RPMI8226 (cell line): ENCODE measurements around the gene RAD51AP2.
"Not testable (repeated sequence)": the region's sequence is repeated elsewhere in the genome, so short reads cannot be mapped to it uniquely, and the experiment has no call there.

Source experiments
- DNase-seq: peaks from one replicate; pipeline ENCODE4 v3.0.0-alpha.2; 2015

Gene RAD51AP2

DNA sequence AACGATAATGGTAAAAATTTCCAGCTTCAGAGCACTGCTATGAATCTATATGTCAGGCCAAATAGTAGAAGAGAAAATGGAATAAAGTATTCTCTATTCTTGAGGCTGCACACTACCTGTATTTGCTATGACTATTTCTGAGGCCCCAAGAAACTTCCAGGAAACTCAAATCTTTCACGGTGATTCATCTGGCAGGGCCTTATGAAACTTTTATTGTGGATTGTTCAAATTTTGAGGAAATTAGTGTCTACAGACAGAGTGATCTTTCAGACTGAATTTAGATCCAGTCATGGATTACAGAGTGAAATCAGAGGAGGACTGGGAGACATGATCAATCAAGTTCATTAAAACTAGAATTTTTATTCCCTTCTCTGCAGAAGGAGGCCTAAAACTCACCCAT is 18.2 kb upstream of the RAD51AP2 start:
- no peak for DNase-seq

DNA sequence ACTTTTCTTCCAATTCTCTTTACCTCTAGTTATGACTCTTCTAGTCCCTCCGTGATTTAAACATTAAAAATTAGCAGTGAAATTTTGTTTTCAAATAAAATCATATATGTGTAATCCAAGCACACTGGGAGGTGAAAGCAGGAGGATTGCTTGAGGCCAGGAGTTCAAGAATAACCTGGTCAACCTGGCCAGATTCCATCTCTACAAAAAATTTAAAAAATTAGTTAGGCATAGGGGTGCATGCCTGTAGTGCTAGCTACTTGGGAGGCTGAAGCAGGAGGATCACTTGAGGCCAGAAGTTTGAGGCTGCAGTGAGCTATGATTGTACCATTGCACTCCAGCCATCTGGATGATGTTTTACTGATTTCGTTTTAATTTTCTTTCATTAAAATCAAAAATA is 15.3 kb upstream of the RAD51AP2 start:
- no peak for DNase-seq

DNA sequence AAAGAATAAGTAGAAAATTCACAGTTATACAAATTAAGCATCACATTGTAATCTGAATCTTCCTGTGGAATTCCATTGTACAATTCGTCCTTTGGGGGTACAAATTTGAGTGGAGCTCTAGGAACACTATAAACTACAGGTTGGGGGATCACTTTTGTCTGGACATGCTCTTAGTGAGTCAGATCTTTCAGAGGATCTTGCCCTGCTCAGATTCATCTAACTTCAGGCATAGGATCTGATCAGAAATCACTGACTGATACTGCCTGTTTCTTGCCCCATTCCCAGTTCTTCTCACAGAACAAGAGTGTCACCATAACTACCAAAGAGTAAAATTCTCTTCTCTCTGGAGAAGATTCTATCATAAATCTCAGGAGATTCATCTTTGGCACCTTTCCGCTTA is 11.5 kb upstream of the RAD51AP2 start:
- no peak for DNase-seq

DNA sequence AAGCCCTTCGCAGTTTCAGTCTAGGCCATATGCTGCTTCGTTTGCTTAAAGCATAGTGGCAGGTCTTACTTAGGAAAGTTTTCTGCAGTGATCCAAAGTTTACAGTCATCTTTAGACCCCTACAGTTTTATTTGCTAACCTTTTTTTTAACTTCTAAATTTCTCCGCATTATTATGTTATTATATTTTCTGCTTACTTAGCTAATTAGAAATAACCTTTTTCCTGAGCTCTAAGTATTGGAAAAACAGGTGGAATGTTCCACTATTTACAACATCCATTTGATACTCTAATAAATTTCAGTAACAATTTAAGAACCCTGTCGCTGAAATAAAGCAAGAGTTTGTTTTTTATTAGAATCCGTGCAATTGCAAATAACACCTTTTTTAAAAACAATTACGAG is 4.1 kb upstream of the RAD51AP2 start:
- no peak for DNase-seq

DNA sequence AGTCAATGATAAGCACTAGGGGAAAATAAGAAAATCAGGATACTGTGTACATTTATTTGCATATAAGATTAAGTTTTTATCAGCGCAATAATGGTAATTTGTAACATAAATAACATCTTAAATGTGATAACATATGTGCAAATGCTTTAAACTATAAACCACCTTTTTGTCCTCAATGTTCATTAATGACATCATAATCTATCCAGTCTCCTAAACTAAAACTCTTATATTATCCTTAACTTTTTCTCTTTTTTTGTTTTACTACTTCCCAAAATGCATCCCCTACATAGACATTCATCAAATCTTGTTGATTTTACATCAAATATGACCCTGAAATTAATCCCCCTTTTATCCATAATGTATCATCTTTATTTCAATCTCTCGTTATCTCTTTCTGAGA is 3.4 kb upstream of the RAD51AP2 start:
- DNase-seq = no peak

DNA sequence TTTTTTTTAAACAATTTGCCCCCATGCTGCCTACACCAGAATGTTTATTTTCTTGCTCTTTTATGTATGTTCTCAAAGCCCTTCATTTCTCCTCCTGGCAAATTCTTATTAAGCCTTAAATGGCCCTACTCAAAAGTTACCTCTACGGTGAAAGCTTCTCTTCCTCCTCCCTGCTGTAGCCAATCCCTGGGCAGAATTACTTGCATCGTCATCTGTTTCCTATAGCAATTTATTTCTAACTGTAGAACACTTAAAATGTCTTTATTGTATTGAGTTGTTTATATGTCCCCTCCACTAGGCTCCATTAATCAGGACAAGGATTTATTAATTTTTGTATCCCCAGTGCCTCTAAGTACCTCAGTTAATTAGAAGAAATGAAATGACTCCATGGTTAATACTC is 2.5 kb upstream of the RAD51AP2 start:
- no peak for DNase-seq

DNA sequence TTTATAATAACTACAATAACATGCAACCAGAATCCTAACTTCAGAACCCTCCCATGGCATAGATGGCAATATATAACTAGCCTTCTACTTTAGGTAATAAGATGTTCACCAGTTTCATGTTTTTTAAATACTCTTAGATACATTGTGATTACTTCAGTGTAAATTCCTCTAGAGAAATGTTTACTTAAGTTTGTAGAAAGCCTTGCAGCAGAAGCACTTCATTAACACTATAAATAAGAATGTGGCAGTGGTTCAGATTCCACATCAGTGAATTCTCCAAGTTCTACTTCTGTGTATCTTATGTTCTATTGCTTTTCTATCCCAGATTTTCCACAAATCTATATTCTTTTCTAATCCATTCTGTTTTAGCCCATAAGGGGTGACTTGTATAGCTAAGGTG is 1.2 kb upstream of the RAD51AP2 start:
- no peak for DNase-seq

DNA sequence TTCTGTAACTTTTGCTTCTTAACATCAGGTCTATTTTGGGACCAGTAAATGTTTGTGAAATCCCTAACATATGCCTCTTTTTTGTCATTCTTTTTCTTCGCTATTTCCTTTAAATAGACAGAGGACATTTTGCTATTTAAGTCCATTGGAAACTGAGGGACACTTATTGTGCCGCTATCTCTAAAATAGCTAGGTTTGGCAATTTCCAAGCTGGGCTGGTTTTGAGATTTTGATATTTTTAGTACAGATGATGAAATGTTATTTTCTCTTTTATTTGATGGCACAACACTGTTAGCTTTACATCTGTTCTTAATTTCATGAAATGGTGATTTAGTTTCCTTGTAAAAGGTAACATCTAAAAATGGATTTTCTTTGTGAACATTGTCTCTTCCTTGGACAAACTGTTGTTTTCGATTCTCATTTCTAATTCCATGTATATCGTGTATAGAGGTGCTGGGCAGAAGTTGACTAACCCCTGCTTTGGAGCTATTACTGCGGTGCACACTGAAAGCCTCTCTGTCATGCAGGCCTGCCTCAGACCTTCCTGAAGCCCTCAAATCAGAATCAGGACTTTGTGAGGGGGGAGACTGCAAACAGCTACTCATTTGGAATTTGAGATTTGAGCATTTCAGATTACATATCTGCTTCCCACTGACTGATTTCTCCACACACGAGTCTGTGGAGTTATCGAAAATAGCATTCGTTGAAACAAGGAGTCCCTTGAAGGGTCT is 594 bp downstream of the RAD51AP2 start:
- no peak for DNase-seq

DNA sequence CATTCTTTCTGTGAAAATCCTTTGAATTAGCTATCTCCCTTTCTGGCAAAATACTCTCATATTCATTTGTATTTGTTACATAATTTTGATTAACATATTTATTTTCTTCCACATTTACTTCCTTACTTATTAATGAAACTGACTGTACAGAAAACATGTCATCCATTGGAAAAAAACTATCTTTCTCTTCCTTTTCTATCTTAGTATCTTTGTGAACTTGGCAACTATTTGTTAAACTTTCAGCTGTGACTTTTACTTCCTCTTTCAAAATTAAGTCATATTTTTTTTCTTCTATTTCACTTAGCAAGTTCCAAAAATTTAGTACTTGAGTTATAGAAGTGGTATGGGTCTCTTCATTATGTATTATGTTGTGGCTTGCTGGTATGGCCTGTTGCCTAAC is 2.6 kb downstream of the RAD51AP2 start:
- no peak for DNase-seq

DNA sequence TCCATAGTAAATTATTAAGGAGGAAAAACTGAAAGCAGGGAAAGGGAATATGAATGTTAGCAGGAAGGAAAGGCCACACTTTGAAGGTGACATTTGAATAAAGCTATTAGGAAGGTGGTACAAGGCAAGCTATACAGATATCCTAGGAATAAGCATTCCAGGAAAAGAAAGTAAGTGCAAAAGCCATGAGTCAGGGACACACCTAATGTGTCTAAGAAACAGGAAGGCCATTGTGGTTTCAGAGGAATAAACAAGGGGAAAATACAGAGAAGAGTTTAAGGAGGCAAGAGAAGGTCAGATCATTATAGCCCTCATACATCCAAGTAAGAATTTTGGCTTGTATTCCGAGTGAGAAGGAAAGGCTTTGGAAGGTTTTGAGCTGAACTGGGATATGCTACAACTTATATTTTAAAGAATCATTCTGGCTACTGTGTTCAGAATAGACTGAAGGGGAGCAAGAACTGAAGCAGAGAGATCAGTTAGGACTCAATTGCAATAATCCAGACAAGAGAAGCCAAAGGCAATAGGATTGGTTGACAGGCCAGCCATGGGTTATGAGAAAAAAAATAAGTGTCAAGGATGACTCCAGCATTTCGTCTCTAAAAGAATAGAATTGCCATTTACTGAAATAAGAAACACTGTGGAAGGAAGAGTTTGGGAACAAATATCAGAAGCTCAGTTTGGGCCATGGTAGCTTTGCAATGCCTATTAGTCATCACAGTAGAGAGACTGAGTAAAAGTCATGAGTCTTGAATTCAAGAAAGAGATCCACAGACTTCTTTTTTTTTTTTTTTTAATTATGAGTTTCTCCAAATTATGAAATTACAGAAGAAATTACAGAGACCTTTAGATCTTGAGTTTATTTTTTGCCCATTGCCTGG is 11.3 kb downstream of the RAD51AP2 start:
- no peak for DNase-seq

DNA sequence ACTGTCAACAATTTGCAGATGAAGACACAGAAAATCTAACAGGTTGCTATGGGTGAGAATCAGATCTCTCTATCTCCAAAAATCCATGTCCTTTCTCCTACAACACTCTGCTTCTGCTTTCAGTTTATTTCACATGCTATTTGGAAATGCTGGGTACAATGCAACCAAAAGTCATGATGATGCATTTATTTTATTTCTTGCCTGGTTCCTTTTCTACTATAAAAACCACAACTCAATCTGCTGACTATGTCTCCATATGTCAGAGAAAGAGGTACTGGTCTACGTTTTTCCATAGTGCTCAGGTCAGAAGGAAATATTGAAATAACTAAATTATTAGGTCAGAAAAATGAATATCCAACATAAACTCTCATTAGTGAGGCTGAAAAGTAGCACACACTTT is 20.5 kb downstream of the RAD51AP2 start:
- DNase-seq = peak; percentile 7

DNA sequence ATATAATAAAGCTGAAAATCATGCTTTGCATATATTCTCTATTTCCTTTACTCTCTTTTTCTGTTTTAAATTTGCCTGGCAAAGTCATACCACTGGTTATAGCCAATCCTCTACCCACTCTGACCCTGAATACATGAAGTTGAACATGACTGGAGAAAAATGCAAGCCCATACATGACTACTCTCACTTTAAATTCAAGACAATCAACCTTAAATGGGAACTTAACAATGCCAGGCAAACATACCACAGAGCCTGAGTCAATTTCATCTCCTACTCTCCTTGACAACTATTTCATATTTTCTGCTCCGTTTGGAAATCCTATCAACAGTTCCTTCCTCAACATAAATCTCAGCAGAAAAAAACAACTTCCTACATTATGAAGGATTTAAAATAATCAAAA is 22.6 kb downstream of the RAD51AP2 start:
- no peak for DNase-seq

DNA sequence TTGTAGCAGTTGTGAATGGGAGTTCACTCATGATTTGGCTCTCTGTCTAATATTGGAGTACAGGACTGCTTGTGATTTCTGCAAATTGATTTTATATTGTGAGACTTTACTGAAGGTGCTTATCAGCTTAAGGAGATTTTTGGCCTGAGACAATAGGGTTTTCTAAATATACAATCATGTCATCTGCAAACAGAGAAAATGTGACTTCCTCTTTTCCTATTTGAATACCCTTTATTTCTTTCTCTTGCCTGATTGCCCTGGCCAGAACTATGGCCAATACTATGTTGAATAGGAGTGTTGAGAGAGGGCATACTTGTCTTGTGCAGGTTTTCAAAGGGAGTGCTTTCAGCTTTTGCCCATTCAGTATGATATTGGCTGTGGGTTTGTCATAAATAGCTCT is 28.1 kb downstream of the RAD51AP2 start:
- DNase-seq = not testable (repeated sequence)

DNA sequence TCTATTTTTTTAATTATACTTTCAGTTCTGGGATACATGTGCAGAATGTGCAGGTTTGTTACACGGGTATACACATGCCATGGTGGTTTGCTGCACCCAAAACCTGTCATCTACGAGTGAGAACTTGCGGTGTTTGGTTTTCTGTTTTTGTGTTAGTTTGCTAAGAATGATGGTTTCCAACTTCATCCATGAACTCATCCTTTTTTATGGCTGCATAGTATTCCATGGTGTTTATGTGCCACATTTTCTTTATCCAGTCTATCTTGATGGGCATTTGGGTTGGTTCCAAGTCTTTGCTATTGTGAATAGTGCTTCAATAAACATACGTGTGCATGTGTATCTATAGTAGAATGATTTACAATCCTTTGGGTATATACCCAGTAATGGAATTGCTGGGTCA is 29.6 kb downstream of the RAD51AP2 start:
- DNase-seq = not testable (repeated sequence)

DNA sequence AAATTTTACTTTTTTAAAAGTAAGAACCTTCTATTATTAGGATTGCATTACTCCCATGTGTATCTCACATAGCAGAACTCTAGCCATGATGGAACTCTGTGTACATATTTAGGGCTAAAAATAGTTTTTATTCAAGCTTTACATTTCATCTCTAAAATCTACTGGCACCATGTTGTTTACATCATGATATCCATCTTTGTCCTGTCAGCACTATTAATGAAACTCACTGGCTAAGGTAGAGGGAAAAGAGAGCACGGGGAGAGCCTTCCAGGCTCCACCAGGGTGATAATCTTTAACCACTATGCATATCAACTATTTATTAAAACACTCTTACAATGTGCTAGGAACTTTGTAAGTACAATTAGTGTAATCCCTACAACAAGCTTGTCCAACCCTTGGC is 34.7 kb downstream of the RAD51AP2 start:
- no peak for DNase-seq

DNA sequence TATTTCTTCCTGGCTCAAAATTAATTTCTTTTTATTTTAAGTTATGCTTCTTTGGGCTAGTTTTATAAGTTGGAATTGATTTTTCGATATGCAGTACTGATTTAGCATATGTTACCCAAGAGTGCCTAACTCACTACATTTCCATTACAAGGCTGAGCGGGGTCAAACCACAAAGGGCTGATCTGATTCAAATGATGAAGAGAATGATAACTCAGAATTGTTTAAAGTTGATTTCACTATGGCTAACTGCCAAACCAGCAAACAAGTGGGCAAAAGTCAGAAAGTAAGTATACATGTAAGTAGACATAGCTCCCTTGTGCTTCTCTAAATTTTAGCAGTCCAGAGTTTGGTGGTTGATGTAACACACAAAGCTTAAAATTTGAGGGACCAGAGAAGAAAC is 35.6 kb downstream of the RAD51AP2 start:
- no peak for DNase-seq

DNA sequence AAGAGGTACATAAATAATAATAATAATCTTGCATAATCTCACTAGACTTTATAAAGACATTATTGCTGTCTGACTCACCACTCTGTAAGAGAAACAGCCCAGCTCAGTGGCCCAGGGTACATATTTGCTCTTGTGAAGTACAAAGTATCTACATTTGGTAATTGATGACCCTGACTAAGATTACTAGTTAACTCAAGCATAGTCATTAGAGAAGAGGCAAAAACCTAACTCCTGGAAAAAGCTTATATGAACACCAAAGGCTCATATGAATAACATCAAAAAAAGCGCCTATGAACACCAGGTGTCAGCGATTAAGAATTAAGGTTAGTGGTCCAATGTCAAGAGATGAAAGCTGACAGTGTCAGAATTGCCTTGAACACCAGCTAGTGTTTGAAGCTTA is 38.4 kb downstream of the RAD51AP2 start:
- no peak for DNase-seq

DNA sequence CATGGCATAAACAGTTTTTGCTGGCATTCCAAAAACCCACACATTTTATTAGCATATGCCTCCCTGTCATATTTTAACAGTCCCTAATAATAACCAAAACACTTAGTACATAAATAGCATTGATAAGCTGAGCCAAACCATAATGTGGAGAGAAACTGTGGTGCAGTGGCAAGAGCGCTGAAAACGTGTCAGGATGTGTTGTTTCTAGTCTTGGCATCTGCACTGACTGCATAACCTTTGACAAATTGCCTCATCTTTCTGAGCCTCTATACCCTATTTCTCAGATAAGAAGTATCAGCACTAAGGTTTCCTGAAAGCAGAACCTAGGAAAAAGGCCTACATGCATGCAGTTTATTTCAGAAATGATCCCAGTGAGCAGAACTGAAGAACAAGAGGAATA is 41.4 kb downstream of the RAD51AP2 start:
- DNase-seq = no peak

DNA sequence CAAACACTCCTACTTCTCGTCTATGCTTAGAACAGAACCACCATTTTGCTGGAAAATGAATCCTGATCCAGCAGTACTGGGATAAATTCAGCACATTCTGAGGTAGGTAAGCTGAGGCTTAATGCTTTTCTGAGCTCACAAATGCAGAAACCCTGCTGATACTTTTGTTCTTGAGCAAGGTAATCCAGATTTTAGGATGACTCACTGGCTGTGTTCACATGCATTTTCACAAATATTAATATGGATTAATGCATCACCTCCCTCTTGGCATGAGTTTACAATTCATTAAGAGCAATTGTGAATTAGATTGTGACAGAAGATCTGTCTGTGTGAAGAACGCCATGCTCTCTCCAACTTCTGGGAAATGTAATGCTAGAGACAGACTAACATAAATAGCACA is 42.2 kb downstream of the RAD51AP2 start:
- DNase-seq = no peak

DNA sequence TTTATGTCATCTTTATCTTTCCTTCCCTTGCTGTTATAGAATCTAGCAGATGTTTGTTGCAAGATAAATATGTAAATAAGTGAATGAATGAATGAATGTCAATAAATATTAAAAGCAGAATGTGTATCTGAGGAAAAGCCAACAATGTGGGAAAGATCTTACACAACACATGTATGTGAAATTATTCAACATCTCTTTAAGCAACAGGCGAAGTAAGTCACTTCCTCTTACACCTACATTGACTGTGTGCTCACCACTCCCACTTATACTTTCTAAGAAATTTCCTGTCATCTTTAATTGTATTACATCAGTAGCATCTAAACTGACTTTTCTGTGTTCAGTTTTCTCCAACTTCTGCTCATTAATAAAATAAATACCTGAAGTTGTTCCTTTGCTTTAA is 43.0 kb downstream of the RAD51AP2 start:
- no peak for DNase-seq

DNA sequence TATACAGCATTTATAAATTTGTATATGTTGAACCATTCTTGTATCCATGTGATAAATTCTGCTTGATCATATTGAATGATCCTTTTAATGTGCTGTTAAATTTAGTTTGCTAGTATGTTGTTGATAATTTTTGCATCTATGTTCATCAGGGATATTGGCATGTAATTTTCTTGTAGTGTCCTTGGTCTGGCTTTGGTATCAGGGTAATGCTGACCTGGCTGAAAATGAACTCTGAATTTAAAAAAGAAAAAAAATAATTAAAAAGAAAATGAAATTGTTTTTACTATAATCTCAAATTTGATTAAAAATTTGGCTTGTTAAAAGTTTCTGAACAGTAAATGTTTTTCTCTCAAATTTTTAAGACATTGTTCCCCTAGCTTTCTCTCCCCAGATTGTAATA is 46.3 kb downstream of the RAD51AP2 start:
- DNase-seq = no peak

DNA sequence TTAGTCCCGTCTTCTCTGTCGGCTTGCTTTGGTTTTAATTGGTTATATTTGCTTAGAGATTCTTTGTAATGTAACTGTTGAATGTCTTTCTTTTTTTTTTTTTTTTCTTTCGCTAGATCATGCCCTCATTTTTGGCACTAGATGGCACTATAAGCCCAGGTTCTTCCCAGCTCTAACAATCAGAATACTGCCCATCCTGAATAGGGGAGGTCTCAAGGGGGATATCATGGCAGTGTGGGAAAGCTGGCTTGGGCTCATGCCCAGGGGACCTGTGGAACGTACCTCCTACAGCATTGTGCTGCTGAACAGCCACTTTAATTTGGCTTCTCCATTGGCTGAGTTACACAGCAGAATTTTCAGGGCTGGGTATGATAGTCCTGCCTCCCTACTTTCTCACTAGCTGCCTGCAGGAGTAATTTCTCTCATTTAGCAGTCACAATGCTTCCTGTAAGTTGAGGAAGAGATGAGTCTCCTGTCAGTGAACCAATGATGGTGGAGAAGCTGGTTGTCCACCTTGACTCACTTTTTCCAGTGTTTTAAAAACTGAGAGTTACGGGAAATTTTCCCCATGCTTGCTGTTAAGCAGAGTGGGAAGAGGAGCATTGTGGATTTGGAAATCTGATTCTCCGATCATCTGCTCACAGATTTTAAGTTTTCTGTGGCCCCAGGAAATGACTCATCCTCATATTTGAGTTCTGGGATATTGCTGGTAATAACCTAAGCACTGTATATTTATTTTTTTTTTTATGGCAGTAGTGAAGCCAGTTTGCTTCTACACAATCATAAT is 47.2 kb downstream of the RAD51AP2 start:
- peak; percentile 22 for DNase-seq

DNA sequence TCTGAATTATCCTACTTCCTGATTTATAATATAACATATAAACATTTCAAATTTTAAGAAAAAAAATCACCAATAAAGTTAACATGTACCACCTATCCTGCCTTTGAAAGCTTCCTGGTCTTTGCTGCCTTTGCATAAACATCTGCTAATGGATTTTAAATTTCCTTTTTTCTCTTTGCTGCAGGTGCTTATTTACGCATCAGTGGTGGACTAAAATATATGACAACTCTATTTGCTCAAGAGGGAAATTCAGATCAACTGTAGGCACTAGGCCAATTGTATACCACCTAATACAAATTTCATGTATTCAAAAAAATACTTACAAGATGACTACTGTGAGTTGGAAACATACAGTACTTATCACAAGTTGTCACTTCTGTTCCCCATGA is 57.2 kb downstream of the RAD51AP2 start:
- no peak for DNase-seq
